Measurements from ENCODE around the gene PPP2CA.

Gene PPP2CA

DNA sequence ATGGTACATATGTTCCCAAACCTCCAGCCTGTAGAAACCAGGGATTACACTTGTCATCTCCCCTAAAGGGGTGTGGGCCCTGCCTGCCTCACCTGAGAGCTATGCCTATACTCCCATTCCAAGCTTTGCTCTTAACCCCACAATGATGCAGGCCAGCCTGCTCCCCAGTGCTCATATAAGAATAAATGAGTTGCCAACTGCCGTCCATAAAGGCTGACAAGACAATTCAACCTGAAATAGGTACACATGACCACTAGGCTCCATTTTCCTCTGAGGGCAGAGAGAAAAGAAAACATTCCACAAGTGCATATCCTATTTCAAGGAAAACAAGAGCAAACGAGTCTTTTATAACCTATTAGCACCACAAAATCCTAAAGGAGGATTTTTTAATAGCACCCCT lies 77.6 kb downstream of the PPP2CA start:
- no peak for DNase-seq (ENCODE audit: low read depth)

DNA sequence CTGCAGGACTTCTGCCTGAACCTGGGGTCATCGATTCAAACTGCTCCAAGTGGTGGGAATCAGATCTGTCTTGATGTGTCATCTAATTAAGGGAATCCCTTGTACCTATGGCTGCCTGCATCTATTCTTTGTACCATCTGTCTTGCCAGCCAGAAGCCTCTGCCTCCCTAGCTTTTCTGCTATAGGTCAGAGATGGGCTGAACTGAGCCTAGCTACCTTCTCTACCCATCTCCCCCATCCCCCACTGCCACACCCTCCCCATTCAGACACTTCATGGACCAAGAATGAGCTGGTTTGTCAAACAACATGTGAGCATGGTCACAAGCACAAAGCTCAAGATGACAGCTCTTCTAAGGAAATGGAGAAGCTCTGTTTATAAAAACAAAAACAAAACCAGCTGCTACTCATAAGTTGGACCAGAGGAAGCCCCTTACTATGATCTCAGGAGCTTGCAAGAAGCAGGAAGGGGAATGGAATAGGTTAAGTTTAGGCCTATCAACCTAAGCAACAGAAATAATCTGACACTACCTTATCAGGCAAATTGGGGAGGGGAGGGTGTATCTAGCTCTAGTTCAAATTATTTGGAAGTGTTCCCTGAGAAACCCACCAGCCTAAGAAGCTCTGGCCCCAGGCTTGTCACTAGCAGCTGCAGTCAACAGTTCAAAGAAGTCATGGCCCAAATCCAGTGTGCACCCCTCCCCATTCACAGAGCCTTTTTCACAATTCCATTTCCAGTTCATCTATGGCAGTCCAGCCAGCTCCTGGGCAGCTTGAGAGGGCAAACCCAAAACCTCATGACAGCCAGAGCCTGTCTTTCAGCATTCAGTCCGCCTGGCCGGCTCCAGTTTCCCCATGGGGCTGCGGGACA lies 79.0 kb downstream of the PPP2CA start:
- DNase-seq (ENCODE audit: low read depth): no peak

DNA sequence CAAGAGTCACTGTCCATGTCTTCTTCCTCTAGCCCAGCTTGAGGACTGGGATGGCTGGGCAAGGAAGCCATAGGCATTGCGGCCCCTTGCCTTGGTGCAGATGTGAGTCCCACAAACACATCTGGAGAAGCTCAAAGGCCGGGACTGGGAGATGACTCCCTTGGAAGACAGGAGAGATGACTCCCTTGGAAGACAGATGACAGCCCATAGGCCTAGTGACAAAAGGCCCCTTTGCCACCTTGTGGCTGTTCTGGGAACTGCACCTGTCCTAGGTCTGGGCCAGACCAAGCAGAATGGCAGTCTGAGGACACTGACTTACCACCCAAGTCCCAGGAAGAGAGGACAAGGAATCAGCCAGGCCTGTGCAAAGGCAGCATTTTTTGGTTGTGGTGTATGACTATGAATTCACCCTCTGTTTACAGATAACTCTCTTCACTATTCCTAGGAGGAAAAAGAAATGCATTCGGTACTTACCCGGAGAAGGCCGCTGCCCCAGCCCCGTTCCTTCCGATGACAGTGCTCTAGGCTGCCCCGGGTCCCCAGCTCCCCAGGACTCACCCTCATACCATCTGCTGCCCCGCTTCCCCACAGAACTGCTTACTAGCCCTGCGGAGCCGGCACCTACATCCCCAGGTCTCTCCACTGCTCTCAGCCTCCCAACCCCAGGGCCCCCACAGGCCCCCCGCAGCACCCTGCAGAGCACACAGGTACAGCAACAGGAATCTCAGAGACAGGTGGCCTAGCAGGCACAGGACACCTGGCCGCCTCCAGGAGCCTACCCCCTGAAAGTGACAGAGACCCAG lies 79.9 kb downstream of the PPP2CA start:
- DNase-seq (ENCODE audit: low read depth): peak; percentile 25

DNA sequence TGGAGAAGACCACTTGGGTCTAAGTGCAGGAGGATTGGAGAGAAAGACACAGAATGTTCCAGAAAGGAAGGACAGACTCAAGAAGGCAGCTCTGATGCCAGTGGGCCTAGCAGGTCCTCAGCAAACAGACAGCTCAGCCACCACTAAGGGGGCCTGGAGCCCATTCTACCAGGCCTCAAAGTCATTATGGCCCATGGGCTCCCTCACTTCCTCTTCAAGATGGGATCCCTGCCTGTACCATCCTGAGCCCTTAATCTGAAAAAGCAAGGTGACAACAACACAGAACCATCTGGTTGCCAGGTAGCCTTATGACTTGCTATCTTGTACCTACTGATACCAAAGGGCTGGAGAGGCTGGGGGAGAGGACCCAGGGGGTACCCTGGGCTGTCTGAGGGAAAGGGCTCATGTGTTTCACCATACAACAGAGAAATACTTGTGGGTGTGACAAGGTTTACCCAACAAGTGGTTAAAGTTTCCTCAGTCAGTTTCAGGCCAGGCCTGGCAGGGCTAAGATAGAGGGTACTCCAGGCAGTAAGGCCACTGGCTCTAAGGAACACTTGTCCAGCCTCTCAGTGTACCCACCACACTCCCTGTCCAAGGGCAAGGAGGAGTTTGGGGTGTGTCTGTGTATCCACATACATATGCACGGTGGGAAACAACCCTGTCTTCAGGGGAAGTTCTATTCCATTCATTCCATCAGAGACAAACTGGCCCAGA lies 80.7 kb downstream of the PPP2CA start:
- no peak for DNase-seq (ENCODE audit: low read depth)

Data from GM04503 (cell line).